Parathyroid adenoma (tissue), 2 donors: ENCODE data around the gene LSM10.

Experiments used
- H2AFZ ChIP-seq: fragments of 300-600 bp; sonication (generic); one replicate; pipeline ENCODE4 v1.7.0; 2017; ENCODE audit warnings: antibody characterized with exemption, mild to moderate bottlenecking
- H3K27ac ChIP-seq: fragments of 300-600 bp; sonication (generic); one replicate; pipeline ENCODE4 v1.7.0; 2017
- H3K27me3 ChIP-seq: fragments of 300-600 bp; sonication (generic); one replicate; pipeline ENCODE4 v1.7.0; 2017; ENCODE audit warnings: low read length; ENCODE audit not compliant: control insufficient read depth, insufficient read depth
- H3K36me3 ChIP-seq: fragments of 300-600 bp; sonication (generic); one replicate; pipeline ENCODE4 v1.7.0; 2017; ENCODE audit warnings: low read length; ENCODE audit not compliant: control insufficient read depth, insufficient read depth
- H3K4me1 ChIP-seq: fragments of 300-600 bp; sonication (generic); one replicate; pipeline ENCODE4 v1.7.0; 2017; ENCODE audit warnings: control low read depth
- H3K4me2 ChIP-seq: fragments of 300-600 bp; sonication (generic); one replicate; pipeline ENCODE4 v1.7.0; 2017; ENCODE audit warnings: low read length
- H3K4me3 ChIP-seq: fragments of 300-600 bp; sonication (generic); one replicate; pipeline ENCODE4 v1.7.0; 2017; ENCODE audit warnings: low read depth, low read length
- H3K79me2 ChIP-seq: fragments of 300-600 bp; sonication (generic); one replicate; pipeline ENCODE4 v1.7.0; 2017; ENCODE audit warnings: control low read depth
- H3K9ac ChIP-seq: fragments of 300-600 bp; sonication (generic); one replicate; pipeline ENCODE4 v1.7.0; 2017; ENCODE audit warnings: mild to moderate bottlenecking
- H3K9me3 ChIP-seq: fragments of 300-600 bp; sonication (generic); one replicate; pipeline ENCODE4 v1.7.0; 2017; ENCODE audit warnings: low read length; ENCODE audit not compliant: control insufficient read depth
- CTCF ChIP-seq: fragments of 300-600 bp; sonication (generic); IDR thresholded peaks from one replicate; pipeline ENCODE4 v1.7.0; 2017; ENCODE audit warnings: antibody characterized with exemption, mild to moderate bottlenecking
- donor health status: primary hyperparathyroidism.

The LSM10 gene

GRCh38 chr1:36397083-36397377, 678 bp downstream of the LSM10 start:
- peak overlapping the region; percentile 91 for H2AFZ ChIP-seq
- no peaks in the 10 kb centered on the region for H3K36me3 ChIP-seq
- H3K9ac ChIP-seq = peak overlapping the region; percentile 35
- H3K79me2 ChIP-seq = peaks cover 6% of the 10 kb centered on the region
- H3K27me3 ChIP-seq = no peaks in the 10 kb centered on the region
- H3K9me3 ChIP-seq = no peaks in the 10 kb centered on the region
- no peak for TF ChIP-seq CTCF
- H3K27ac ChIP-seq = peak overlapping the region; percentile 76
- peak overlapping the region; percentile 87 for H3K4me3 ChIP-seq
- H3K4me2 ChIP-seq = peak overlapping the region; percentile 93
- H3K4me1 ChIP-seq = no peaks in the 10 kb centered on the region

DNA sequence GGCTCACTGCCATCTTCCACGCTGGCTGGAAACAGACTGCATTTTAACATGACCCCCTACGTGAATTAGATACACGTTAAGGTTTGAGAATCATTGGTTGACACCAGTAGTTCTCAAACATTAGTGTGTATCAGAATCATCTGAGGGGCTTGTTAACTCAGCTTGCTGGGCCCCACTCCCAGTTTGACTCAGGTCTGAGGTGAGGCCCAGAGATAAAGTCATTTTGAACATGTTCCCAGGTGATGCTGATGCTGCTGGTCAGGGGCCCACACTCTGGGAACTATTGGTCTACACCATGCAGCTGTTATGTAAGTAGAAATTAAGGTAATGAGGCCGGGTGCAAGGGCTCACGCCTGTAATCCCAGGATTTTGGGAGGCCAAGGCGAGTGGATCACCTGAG, 1.3 kb downstream of the LSM10 start:
- no peak overlapping the region for H3K4me3 ChIP-seq
- H3K9ac ChIP-seq = no peak overlapping the region
- TF ChIP-seq CTCF = no peak

GRCh38 chr1:36393686-36394085, 4.0 kb downstream of the LSM10 start:
- Histone ChIP-seq H3K9ac (no peak overlapping the region), H3K27me3 (no peaks in the 10 kb centered on the region), H2AFZ (no peak overlapping the region), H3K4me3 (no peak overlapping the region), H3K4me1 (no peaks in the 10 kb centered on the region), H3K4me2 (no peak overlapping the region), H3K9me3 (no peaks in the 10 kb centered on the region), H3K27ac (no peak overlapping the region), H3K36me3 (no peaks in the 10 kb centered on the region), H3K79me2 (peaks cover 6% of the 10 kb centered on the region)
- no peak for TF ChIP-seq CTCF

More for the DNA sequence above, 1.3 kb downstream of the LSM10 start:
- Histone ChIP-seq H3K79me2 (peaks cover 6% of the 10 kb centered on the region), H3K9me3 (no peaks in the 10 kb centered on the region), H2AFZ (no peak overlapping the region), H3K4me1 (no peaks in the 10 kb centered on the region), H3K36me3 (no peaks in the 10 kb centered on the region), H3K27me3 (no peaks in the 10 kb centered on the region), H3K27ac (no peak overlapping the region), H3K4me2 (no peak overlapping the region)

DNA sequence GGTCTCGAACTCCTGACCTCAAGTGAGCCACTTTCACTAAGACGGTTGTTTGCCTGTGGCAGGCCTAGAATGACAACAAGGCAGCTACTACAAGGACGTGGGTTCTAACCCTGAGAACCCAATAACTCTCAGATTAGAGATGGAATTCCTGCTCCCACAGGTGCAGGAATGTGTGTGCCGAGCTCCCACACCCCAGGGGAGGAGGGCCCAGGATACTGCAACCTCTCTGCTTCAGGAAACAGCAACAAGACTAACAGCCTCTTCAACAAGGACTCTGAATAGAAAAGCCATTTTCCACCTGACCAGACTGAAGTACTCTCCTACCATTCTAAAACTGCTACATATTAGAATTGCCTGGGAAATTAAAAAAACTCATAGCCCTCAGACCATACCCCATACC, 4.9 kb downstream of the LSM10 start:
- no peak overlapping the region for H3K4me2 ChIP-seq
- no peak overlapping the region for H3K27ac ChIP-seq
- H2AFZ ChIP-seq = no peak overlapping the region
- H3K27me3 ChIP-seq = no peaks in the 10 kb centered on the region
- H3K79me2 ChIP-seq = peaks cover 6% of the 10 kb centered on the region
- H3K9me3 ChIP-seq = no peaks in the 10 kb centered on the region
- no peak for TF ChIP-seq CTCF
- no peak overlapping the region for H3K4me3 ChIP-seq
- H3K9ac ChIP-seq = no peak overlapping the region
- H3K4me1 ChIP-seq = peaks cover under 1% of the 10 kb centered on the region
- no peaks in the 10 kb centered on the region for H3K36me3 ChIP-seq

DNA sequence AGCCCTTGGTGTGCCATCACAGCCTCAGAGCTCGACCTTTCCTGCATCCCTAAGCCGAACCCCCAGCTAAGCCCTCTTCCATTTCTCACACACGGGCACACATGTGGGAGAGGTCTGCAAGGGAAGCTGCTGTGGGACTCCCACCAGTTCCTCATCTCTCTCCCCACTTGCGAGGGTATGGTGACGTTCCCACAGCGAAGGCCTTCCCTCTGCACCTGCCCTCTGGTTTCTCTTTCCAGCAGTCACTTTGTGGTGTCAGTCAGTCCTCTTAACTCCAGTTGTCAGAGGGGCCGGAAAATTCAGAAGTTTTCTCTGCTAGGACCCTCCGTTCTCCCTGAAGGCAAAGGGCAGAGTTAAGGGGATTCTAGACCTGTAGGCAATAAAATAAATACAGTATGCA, 6.4 kb downstream of the LSM10 start:
- Histone ChIP-seq H3K27me3 (no peaks in the 10 kb centered on the region), H3K4me2 (no peak overlapping the region), H3K79me2 (no peaks in the 10 kb centered on the region), H3K4me3 (no peak overlapping the region), H3K9ac (no peak overlapping the region), H3K4me1 (peaks cover 14% of the 10 kb centered on the region), H3K36me3 (no peaks in the 10 kb centered on the region), H3K9me3 (no peaks in the 10 kb centered on the region), H3K27ac (no peak overlapping the region), H2AFZ (no peak overlapping the region)
- TF ChIP-seq CTCF = no peak
